HL-60 (cell line): ENCODE data around the gene AASDH.

Source experiments
- DNase-seq, 2 experiments: peaks; one replicate each; pipeline ENCODE4 v3.0.0-alpha.2; 2010 to 2020; ENCODE audit warnings: low read depth in 1 of 2, low spot score in 1 of 2
- H3K27ac ChIP-seq: fragments of 250-450 bp; sonication (Bioruptor Pico); replicated peaks from 2 replicates; pipeline ENCODE4 v1.5.1; 2020; ENCODE audit warnings: mild to moderate bottlenecking, moderate library complexity
- H3K27me3 ChIP-seq: fragments of 250-450 bp; sonication (Bioruptor Pico); 2 replicates; pipeline ENCODE4 v1.5.1; 2021; ENCODE audit warnings: mild to moderate bottlenecking, moderate library complexity; ENCODE audit not compliant: insufficient read depth, poor library complexity, severe bottlenecking
- H3K4me3 ChIP-seq: replicated peaks from 2 replicates; pipeline ENCODE4 v1.5.1; 2011; ENCODE audit warnings: mild to moderate bottlenecking, control low read depth, low read length; ENCODE audit not compliant: insufficient read depth
- GABPA ChIP-seq: IDR thresholded peaks from 2 replicates; pipeline ENCODE4 v1.6.1; 2012; ENCODE audit warnings: low read depth
- POLR2AphosphoS5 ChIP-seq: IDR thresholded peaks from 2 replicates; pipeline ENCODE4 v1.6.1; 2012; ENCODE audit warnings: low read depth
- SPI1 ChIP-seq: IDR thresholded peaks from 2 replicates; pipeline ENCODE4 v1.6.1; 2012; ENCODE audit warnings: low read depth, mild to moderate bottlenecking, borderline replicate concordance
- TF ChIP-seq, protein P1 (sequence below): IDR thresholded peaks from 2 replicates; pipeline ENCODE4 v1.6.1; 2012; ENCODE audit warnings: low read depth; ENCODE audit not compliant: insufficient replicate concordance
- TF ChIP-seq, protein P2 (sequence below): IDR thresholded peaks from one replicate; pipeline ENCODE4 v1.5.1; 2011; ENCODE audit warnings: low read length, control low read depth, inconsistent platforms; ENCODE audit not compliant: insufficient read depth

AASDH gene

DNA sequence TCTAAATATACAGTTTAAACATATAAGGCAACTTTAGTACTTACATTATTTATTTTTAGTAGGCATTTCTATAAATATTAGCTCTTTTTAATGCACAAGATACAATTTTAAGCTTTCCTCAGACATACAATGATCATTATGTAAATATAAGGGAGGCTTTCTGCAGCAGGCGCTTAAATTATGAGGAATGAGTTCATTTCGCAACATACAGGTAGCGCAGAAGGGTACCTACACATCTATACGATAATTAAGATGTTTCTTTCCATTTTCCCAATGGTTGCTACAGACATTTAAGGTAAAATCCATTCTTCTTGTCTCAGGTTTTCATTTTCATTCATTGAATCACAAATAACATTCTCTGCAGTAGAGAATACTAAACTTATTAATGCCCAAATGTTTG, 1.2 kb downstream of the AASDH start:
- Histone ChIP-seq H3K27ac (peak overlapping the region; percentile 51), H3K27me3 (no peaks in the 10 kb centered on the region), H3K4me3 (peak overlapping the region; percentile 32)
- no peak for TF ChIP-seq POLR2AphosphoS5
- TF ChIP-seq SPI1: no peak
- TF ChIP-seq, protein P1, sequence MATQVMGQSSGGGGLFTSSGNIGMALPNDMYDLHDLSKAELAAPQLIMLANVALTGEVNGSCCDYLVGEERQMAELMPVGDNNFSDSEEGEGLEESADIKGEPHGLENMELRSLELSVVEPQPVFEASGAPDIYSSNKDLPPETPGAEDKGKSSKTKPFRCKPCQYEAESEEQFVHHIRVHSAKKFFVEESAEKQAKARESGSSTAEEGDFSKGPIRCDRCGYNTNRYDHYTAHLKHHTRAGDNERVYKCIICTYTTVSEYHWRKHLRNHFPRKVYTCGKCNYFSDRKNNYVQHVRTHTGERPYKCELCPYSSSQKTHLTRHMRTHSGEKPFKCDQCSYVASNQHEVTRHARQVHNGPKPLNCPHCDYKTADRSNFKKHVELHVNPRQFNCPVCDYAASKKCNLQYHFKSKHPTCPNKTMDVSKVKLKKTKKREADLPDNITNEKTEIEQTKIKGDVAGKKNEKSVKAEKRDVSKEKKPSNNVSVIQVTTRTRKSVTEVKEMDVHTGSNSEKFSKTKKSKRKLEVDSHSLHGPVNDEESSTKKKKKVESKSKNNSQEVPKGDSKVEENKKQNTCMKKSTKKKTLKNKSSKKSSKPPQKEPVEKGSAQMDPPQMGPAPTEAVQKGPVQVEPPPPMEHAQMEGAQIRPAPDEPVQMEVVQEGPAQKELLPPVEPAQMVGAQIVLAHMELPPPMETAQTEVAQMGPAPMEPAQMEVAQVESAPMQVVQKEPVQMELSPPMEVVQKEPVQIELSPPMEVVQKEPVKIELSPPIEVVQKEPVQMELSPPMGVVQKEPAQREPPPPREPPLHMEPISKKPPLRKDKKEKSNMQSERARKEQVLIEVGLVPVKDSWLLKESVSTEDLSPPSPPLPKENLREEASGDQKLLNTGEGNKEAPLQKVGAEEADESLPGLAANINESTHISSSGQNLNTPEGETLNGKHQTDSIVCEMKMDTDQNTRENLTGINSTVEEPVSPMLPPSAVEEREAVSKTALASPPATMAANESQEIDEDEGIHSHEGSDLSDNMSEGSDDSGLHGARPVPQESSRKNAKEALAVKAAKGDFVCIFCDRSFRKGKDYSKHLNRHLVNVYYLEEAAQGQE: no peak
- TF ChIP-seq, protein P2, sequence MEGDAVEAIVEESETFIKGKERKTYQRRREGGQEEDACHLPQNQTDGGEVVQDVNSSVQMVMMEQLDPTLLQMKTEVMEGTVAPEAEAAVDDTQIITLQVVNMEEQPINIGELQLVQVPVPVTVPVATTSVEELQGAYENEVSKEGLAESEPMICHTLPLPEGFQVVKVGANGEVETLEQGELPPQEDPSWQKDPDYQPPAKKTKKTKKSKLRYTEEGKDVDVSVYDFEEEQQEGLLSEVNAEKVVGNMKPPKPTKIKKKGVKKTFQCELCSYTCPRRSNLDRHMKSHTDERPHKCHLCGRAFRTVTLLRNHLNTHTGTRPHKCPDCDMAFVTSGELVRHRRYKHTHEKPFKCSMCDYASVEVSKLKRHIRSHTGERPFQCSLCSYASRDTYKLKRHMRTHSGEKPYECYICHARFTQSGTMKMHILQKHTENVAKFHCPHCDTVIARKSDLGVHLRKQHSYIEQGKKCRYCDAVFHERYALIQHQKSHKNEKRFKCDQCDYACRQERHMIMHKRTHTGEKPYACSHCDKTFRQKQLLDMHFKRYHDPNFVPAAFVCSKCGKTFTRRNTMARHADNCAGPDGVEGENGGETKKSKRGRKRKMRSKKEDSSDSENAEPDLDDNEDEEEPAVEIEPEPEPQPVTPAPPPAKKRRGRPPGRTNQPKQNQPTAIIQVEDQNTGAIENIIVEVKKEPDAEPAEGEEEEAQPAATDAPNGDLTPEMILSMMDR: no peak
- no peak for TF ChIP-seq GABPA
- no peak for DNase-seq

DNA sequence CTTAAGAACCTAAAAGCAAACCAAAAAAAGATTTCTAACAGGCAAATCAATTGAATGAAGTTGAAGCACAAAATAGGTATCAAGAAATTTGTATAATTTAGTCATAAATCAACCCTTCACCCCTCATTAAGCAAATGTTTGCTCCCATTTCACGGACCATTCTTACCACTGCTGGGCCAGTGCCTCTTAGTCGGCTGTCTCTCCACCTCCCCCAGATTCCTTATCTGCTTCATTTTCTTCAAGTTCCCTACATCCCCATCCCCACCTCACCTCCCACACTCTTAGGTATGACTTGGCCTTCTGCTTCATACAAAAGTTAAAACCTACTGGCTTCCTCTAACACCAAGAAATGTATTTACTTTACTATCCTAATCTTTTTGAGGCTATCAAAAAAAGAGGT, 11.8 kb downstream of the AASDH start:
- DNase-seq: no peak
- Histone ChIP-seq H3K4me3 (no peak overlapping the region), H3K27ac (no peak overlapping the region), H3K27me3 (no peaks in the 10 kb centered on the region)
- TF ChIP-seq, protein P1: no peak
- TF ChIP-seq, protein P2: no peak
- TF ChIP-seq SPI1: no peak
- no peak for TF ChIP-seq GABPA
- TF ChIP-seq POLR2AphosphoS5: no peak

DNA sequence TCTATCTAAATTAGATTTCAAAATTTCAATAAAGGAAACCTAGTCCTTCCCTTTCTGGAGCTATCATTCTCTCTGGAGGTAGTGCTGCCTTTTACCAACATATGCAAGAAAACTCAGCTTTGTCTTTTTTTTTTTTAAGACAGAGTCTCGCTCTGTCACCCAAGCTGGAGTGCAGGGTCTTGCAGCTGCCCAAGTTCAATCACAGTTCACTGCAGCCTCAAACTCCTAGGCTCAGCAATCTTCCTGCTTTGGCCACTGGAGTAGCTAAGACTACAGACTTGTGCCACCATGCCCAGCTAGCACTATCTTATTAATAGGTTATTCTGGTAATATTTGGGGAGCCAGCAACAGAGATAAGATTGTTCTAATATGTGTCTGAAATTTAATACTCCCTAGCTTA, 12.3 kb downstream of the AASDH start:
- DNase-seq: no peak
- TF ChIP-seq SPI1 (no peak), POLR2AphosphoS5 (no peak), GABPA (no peak)
- TF ChIP-seq, protein P1: no peak
- TF ChIP-seq, protein P2: no peak
- Histone ChIP-seq H3K27me3 (no peaks in the 10 kb centered on the region), H3K4me3 (no peak overlapping the region), H3K27ac (no peak overlapping the region)
